Activated naive CD4-positive, alpha-beta T cell treated with anti-CD3 and anti-CD28 coated beads, Interleukin-2, amount 50 U/mL, for 72 hours (primary cell): ENCODE results near the gene IMPDH1. TPM values are rescaled to one million over a fixed set of nuclear protein-coding genes. Genes with fewer than 3 reads are reported as not detected.

Experiments used
- ATAC-seq, 2 donors: fragments of 150-1000 bp; cut with Tn5 transposase; 2 replicates each; pipeline ENCODE4 v1.10.0; 2021; ENCODE audit warnings: mild to moderate bottlenecking in 2 of 2, moderate library complexity in 2 of 2
- DNase-seq, 2 donors: peaks; one replicate each; pipeline ENCODE4 v3.0.0; 2021 to 2022; ENCODE audit warnings: low spot score in 2 of 2
- H3K27ac Mint-ChIP-seq, 2 donors: one replicate each; pipeline ENCODE4 v1.8.0; 2022; ENCODE audit warnings: mild to moderate bottlenecking in 2 of 2, mixed read lengths in 2 of 2
- H3K36me3 Mint-ChIP-seq, 2 donors: one replicate each; pipeline ENCODE4 v1.8.0; 2022; ENCODE audit warnings: mixed read lengths in 2 of 2
- H3K9me3 Mint-ChIP-seq, 2 donors: one replicate each; pipeline ENCODE4 v1.8.0; 2022; ENCODE audit warnings: mixed read lengths in 2 of 2
- total RNA-seq, 2 donors: library from RNA; stranded (reverse); gene quantifications; one replicate each; pipeline ENCODE4 v1.2.3, GENCODE V29; 2022

IMPDH1 gene
- total RNA-seq, 2 donors from 2014 or later: 29.5 to 66.9 TPM

DNA sequence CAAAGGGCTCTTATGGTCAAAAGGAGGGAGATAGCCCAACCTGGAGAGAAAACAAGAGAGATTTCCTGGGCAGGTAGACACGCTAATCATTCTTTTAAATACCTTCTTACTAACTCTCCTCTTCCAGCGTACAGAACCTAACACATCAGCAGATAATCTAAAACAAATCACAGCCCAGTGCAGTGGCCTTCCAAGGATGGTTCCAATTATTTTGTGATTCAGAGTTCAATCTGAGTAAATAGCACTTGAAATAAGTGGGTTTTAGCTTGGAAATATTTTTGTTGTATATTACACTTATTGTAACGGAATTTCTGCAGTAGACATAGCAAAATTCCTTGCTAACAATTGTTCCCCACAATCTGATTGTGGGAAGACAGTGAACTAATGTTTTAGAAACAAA lies 7.3 kb upstream of the IMPDH1 start:
- Mint-ChIP-seq H3K27ac (no peak overlapping the region), H3K9me3 (no peaks in the 10 kb centered on the region)

DNA sequence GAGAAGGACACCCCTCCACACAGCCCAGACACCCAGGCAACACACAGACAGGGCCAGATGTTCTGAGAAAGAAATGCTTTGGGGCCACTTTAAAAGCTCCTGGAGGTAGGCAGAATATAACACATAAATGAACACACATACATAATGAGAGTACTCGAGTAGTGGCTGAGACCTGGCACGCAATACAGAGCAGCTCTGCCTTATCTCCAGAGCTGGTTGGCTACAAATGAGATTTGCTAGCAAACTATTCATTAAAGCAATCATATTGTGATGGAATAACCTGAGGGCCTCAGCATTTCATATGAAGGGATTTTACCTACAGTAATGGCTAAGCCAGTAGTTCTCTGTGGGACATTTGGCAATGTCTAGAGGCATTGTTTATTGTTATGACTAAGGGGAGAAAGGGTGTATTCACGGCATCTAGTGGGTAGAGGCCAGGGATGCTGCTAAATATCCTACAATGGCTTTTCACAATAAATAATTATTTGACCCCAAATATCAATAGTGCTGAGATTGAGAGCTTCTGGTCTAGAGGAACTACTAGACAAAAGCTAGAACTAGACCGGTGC lies 5.5 kb upstream of the IMPDH1 start:
- H3K27ac Mint-ChIP-seq: no peak overlapping the region

More for the DNA sequence above, 7.3 kb upstream of the IMPDH1 start:
- ATAC-seq (no peak), DNase-seq (no peak)
- H3K36me3 Mint-ChIP-seq: no peaks in the 10 kb centered on the region

DNA sequence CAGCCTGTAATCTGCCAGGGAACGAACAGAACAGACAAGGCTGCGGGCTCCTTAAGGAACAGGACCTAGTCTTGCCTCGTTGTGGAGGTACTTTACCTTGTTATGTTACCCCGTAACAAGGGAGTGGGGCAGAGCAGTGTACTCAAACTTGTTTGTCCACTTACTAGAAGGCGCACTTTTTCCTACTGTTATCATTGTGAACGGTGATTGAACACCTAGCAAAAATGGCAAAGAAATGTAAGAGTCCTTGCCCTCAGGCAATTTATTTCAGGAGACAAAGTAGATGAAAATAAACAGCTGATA lies 620 bp upstream of the IMPDH1 start:
- Mint-ChIP-seq H3K27ac (peak overlapping the region; percentile 59 to 65), H3K9me3 (no peaks in the 10 kb centered on the region), H3K36me3 (no peaks in the 10 kb centered on the region)
- DNase-seq: no peak
- ATAC-seq: no peak

More for the DNA sequence above, 5.5 kb upstream of the IMPDH1 start:
- no peak for DNase-seq
- ATAC-seq: no peak
- no peaks in the 10 kb centered on the region for H3K9me3 Mint-ChIP-seq
- H3K36me3 Mint-ChIP-seq: no peaks in the 10 kb centered on the region

DNA sequence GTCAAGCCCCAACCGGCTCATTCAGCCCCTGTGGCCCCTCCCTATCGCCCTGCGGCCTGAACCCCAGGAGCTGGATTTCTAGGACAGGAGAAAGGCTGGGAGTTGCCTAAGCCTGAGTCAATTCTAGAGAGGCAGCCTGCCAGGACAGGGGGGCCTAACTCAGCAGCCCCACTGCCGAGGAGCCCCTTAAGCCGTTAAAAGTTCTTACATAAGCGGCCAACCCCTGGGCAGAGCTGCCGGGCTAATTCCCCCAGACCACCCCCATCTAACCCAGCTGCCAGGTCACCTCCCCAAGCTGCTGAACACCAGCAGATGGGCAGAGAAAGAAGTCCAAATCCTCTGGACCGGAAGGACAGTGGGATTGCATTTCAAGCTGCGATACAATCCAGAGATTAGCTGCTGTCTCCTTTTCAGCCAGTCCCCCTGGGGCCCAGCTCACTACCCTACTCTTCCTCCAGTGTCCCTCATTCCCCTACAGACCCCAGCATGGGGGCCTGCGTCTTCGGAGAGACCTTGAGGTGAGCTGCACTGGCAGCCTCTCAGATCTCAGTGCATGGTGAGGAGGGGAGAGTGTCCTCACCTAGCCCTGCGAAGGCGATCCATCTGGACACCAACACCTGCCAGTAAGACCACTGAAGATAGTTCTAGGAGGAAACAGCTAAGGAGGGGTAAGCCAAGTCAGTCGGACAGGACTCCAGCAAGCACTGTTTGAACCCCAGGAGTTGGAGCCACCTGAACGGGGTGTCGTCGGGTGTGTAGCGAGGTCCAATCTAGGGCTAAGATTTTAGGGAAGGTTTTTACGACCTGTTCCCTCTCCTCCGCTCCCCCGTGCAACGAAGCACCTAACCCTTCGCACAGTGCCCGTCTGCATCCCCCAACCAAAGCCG lies 830 bp downstream of the IMPDH1 start:
- H3K27ac Mint-ChIP-seq: no peak overlapping the region
- H3K36me3 Mint-ChIP-seq: no peaks in the 10 kb centered on the region
- no peak for DNase-seq
- peak in 1 of 2 donors; percentile 0 for ATAC-seq
- H3K9me3 Mint-ChIP-seq: no peaks in the 10 kb centered on the region

DNA sequence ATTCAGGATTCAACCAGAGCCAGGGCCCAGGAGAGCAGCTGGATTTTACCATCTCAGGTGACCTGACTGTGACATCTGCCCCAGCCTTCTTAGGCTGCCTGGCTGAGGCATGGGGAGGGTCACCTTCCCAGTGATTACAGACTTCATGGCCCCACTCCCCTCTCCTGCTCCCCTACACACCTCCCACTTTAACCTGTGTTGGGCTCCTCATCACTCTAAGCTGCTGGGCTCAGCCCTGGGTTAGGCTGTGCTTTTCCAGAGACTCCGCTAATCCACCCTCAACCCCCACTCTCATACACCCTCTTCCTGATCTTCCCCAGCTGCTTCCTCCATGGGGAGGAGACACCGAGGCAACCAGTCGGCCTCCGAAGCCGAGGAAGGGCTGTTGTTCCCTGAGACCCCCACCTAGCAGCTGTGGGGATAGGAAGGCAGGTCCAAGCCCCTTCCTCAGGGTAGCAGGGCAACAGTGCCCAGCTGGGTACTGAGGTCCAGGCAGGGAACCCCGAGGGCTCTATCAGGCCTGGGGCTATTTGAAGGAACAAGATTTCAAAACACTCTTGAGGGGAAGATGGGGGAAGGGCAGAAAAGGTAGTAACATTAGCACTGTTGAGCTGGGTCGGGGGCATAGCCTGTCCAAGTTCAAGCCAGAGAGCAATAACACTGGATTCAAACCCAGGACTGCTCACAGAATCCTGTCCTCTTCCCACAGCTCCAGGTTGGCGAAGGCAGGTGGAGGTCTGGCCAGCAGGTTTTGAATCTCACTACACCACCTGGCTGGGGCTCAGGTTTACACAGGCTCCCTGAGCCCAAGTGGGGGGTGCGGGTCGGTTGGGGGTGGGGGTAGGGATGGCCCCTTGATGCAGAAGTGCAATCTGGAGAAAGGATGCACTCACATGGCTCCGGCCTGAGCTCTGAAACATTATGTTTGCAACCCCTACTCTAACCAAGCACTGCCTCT lies 1.8 kb downstream of the IMPDH1 start:
- Mint-ChIP-seq H3K9me3 (no peaks in the 10 kb centered on the region), H3K27ac (no peak overlapping the region), H3K36me3 (no peaks in the 10 kb centered on the region)
- no peak for ATAC-seq
- DNase-seq: no peak

DNA sequence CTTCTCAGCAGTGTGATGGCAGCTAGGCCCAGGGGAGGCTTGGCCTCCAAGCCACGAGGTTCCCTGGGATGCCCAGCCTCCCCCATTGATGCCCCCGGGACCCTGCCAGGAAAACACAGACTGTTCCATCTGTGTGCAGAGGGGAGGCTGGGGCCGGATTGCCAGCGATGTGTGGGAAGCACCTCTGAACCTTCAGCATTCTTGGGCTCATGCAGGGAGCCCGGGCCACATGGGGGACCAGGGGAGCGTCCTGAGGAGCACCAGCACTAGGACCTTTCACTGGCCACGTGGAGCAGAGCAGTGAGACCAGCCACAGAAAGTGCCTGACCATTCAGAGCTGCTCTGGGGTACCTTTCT lies 2.6 kb downstream of the IMPDH1 start:
- DNase-seq: no peak
- Mint-ChIP-seq H3K36me3 (no peaks in the 10 kb centered on the region), H3K27ac (no peak overlapping the region)

DNA sequence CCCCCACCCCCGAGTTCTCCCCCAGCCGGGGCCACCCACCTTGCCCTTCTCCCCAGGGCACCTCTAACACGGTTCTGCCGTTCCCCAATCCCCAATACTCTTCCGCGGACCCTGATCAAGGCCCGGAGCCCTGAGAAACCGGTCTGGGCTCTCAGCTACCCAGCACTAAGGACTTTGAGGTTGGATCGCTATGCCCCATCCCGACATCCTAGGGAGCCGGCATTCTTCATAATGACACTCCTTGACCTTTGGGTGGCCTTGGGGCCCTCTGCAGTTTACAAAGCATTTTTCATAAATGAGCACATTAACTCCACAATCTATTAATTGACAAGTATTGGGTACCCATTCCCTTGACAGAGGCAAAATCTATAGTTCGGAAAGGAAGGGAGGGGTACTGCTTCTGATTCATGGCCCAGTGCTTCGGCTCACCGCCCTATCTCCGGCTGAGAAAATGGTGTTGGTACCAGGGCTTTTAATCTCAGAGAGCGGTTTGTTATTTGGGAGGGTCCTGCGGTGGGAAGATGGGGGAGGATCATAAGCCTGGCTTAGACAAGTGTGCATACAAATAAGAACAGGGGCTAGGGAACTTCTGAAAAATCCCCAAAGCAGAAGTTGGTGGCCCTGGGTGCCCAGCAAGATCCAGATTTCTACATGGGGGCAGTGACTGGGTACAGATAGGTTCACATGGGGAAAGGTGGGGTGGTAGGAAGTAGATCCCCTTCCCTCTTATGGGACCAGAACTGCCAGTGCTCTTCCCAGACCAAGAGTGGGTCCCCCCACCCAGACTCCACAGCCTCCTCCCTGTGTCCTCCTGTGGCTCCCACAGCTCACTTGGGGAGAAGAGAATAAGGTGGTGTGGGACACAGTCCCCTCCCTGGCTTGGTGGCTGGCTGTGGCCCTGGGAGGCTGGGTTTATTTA lies 3.2 kb downstream of the IMPDH1 start:
- DNase-seq (no peak), ATAC-seq (no peak)
- Mint-ChIP-seq H3K36me3 (no peaks in the 10 kb centered on the region), H3K27ac (no peak overlapping the region), H3K9me3 (no peaks in the 10 kb centered on the region)

More for the DNA sequence above, 2.6 kb downstream of the IMPDH1 start:
- no peaks in the 10 kb centered on the region for H3K9me3 Mint-ChIP-seq
- ATAC-seq: no peak

DNA sequence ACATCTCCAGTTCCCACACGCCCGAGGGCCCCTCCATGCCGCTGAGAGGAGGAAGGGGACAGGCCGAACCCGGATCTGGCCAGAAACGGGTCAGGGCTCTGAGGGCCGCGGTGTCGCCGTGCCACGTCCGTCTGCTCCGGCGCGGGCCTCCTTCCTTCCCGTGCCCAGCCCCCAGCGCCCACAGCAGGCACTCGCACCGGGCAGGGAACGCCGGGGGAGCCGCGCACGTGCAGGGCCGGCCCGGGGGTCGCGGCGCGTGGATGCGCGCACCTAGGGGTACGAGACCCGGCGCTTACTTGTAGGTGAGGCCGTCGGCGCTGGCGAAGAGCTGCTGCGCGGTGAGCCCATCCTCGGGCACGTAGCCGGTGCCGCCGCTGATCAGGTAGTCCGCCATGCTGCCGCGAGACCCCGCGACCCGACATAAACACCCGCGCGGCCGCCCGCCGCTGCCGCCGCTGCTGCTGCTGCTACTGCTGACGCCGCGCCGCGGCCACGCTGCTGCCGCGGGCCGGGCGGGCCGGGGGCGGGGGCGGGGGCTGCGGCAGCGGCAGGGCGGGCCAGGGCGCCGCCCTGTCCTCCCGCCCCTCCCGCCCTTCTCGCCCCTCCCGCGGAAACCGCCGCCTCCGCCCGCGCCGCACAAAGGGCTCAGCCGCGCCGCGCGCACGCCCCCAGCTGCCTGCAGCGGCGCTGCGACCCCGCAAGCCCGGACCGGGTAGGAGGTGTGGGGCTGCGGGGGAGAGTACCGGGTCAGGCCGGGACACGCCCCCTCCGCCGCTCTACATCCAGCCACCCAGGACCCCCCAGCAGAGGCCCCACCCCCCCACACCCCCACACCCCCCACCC lies 4.1 kb downstream of the IMPDH1 start:
- ATAC-seq (peak; percentile 12 to 23), DNase-seq (peak in 1 of 2 donors; percentile 45)
- Mint-ChIP-seq H3K27ac (peak overlapping the region in 1 of 2 donors; percentile 66), H3K36me3 (no peaks in the 10 kb centered on the region), H3K9me3 (no peaks in the 10 kb centered on the region)

DNA sequence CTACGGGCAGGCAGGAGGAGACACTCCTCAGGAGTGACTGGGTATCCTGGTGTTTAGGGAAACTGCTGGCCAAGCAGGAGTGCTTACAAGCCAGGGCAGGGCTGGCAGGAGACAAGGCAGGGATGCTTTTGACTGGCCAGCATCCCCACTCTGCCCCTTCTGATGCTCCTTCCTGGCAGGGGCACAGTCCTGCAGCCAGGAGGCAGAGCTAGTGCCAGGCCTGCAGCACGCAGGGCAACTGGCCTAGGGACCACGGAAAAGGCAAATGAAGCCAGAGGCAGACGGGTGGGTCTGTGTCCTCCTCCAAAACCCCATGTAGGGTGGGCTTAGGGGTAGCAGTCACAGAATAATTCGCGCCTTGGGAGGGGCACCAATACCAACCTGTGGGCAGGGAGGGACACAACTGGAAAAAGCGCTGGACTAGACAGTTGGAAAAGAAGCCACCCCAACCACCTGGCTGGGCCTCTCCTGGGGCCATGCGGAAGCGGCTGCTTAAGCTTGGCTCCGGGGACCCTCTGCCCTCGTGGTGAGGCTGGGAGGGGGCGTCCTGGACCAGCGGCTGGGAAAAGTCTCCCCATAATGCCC lies 4.8 kb downstream of the IMPDH1 start:
- ATAC-seq (no peak), DNase-seq (no peak)
- H3K36me3 Mint-ChIP-seq: no peaks in the 10 kb centered on the region
- no peaks in the 10 kb centered on the region for H3K9me3 Mint-ChIP-seq
- peak overlapping the region; percentile 66 to 84 for H3K27ac Mint-ChIP-seq

DNA sequence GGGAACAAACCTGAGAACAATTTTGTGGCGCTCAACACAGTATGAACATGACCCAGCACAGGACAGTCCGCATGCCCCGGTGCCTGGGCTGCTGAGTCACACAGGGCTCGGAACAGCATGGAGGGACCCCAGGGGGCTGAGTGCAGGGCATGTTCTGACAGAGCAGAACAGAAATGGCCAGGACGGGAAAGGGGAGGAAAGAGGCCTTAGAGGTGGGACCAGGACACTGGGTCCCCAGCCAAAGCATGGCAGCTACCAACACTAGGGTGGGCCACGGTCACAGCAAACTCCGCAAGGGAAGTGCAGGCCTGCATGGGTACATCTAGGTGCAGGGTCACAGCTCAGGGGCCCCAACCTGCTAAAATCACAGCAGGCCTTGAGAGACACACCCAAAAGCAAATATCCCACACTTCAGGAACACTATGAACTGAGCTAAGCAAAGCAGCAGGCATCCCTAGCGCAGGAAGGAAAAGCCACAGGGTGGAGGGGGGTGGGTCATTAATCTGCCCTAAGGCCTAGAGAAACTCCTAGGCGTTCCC lies 5.6 kb downstream of the IMPDH1 start:
- Mint-ChIP-seq H3K27ac (peak overlapping the region; percentile 4 to 66), H3K36me3 (no peaks in the 10 kb centered on the region), H3K9me3 (no peaks in the 10 kb centered on the region)
- DNase-seq (no peak), ATAC-seq (no peak)

DNA sequence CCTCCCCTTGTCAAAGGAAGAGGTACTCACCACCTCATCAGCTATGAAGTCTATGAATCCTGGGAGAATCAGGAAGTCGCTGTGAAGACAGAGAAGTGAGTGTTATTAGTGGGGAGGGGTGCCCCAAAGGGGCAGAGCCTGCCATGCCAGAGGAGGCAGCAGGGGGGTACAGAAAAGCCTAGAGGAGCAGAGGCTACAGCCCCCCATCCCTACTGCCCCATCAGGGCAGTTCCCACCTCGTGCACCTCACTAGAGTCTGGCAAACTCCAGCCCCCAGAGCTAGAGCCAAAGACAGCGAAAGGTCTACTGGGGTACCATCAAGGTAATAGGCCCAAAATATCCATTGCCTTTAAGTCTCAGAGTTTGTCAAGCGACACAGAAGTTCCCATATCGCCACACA lies 6.1 kb downstream of the IMPDH1 start:
- DNase-seq: no peak
- H3K36me3 Mint-ChIP-seq: no peaks in the 10 kb centered on the region
- H3K27ac Mint-ChIP-seq: no peak overlapping the region
- no peaks in the 10 kb centered on the region for H3K9me3 Mint-ChIP-seq
- no peak for ATAC-seq

DNA sequence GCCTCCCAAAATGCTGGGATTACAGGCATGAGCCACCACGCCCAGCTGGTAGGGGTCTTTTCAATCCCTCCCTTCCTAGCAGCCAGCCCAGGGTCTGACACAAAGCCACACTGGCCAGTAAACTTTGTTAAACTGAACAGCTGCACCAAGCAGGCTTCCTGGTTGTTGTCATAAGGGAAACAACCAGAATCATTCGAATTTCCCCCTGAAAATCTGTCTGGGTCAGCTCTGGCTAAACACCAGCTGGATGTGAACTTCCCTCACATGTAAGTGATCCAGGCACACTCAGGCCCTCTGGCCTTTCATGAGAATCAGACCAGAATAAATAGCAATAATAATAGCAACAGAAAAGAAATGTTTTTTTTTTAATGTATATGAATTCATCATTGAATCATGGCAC lies 7.4 kb downstream of the IMPDH1 start:
- H3K36me3 Mint-ChIP-seq: peaks cover 6 to 9% of the 10 kb centered on the region in 2 donors
- H3K27ac Mint-ChIP-seq: no peak overlapping the region
- DNase-seq (no peak), ATAC-seq (no peak)
- H3K9me3 Mint-ChIP-seq: no peaks in the 10 kb centered on the region

DNA sequence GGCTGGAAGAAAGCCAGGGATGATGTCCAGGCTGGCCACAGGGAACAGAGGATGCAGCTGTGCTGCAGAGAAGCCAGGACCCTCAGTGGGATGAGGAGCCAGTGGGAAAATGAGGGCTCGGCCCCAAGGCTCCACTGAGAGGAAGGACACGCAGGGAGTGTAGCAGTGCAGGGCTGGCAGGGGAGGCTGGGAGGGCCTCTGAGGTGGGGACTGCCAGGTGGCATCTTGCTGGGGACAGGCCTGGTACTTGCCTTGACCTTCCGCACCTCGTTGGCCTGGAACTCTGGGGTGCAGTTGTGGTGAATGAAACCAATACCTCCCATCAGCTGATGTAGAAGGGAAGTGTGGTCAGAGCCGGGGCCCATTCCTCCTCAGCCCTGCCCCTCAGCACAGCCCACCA lies 9.2 kb downstream of the IMPDH1 start:
- DNase-seq: no peak
- peak overlapping the region in 1 of 2 donors; percentile 68 for H3K27ac Mint-ChIP-seq
- no peak for ATAC-seq
- H3K9me3 Mint-ChIP-seq: no peaks in the 10 kb centered on the region
- peaks cover 10 to 12% of the 10 kb centered on the region in 2 donors for H3K36me3 Mint-ChIP-seq

DNA sequence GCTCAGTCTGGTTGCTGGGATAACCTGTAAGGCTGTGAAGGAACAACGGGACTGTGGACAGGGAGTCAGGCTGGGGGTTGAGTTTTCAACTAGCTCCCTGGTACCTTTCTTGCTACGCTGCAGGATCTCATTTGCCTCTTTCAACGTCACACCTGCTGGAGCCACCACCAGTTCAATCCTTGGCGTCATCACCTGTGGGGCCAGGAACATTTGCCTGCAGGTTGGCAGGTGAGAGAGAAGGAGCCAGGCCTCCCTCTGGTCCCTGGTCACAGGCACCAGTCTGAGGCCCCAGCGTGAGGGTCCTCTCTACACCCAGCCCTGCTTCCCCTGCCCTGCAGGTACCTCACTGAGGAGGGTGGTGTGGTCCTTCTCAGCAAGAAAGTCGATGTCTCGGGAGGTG lies 9.8 kb downstream of the IMPDH1 start:
- peaks cover 10 to 12% of the 10 kb centered on the region in 2 donors for H3K36me3 Mint-ChIP-seq
- ATAC-seq: no peak
- no peak for DNase-seq
- H3K27ac Mint-ChIP-seq: peak overlapping the region in 1 of 2 donors; percentile 68
- no peaks in the 10 kb centered on the region for H3K9me3 Mint-ChIP-seq

DNA sequence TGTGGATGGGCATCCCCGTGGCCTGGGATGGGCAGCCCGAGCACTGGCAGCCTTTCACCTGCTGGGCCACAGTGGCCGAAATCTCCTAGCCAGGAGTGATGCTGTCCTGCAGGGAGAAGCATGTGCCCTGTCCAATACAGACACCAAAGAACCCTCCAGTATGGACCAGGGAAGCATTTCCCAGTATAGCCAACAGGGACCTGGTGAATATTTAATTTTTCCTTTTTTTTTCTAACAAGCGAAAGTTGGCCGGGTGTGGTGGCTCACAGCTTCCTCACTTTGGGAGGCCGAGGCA lies 11.0 kb downstream of the IMPDH1 start:
- Mint-ChIP-seq H3K27ac (no peak overlapping the region), H3K36me3 (peaks cover 10 to 12% of the 10 kb centered on the region in 2 donors)

More for the DNA sequence above, 11.0 kb downstream of the IMPDH1 start:
- no peak for DNase-seq
- peak in 1 of 2 donors; percentile 18 for ATAC-seq
- H3K9me3 Mint-ChIP-seq: no peaks in the 10 kb centered on the region
